Gastrocnemius medialis (tissue), 4 donors: ENCODE measurements around the gene ACTL10.

ENCODE experiments used
- POLR2A ChIP-seq, 2 donors: fragments of 450-650 bp; IDR thresholded peaks; one replicate each; pipeline ENCODE4 v1.6.1; 2017; ENCODE audit warnings: antibody characterized with exemption in 2 of 2, mild to moderate bottlenecking in 2 of 2, moderate library complexity in 2 of 2
- TF ChIP-seq, protein P1 (sequence below), 5 experiments: fragments of 450-650 bp in 3 of 5; fragments of 200-600 bp in 2 of 5; sonication (generic) in 2 of 5; IDR thresholded peaks in 4 of 5; conservative IDR thresholded peaks in 1 of 5; 1 replicate in 4 of 5; 2 replicates in 1 of 5; pipeline ENCODE4 v1.5.1; 2016 to 2019; ENCODE audit warnings: antibody characterized with exemption in 5 of 5, mild to moderate bottlenecking in 3 of 5, moderate library complexity in 3 of 5

DNA sequence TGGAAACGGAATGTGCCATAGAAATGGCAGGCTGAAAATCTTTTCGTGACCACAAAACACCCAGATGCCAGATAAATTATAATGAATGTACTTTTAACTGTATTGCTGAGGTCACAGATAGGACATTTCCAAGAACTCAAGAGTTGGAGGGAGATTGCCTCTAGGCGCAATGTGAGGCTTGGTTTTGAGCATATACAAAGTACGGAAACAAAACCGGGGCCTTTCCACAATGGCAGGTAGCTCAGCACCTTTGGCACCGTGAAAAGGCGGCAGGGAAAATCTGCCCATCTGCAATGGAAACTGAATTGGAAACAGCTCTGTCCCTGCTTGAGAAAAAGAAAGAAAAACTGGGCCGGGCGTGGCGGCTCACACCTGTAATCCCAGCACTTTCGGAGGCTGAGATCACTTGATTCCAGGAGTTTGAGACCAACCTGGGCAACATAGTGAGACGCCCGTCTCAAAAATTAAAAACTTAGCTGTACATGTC, 15.1 kb upstream of the ACTL10 start:
- TF ChIP-seq, protein P1, sequence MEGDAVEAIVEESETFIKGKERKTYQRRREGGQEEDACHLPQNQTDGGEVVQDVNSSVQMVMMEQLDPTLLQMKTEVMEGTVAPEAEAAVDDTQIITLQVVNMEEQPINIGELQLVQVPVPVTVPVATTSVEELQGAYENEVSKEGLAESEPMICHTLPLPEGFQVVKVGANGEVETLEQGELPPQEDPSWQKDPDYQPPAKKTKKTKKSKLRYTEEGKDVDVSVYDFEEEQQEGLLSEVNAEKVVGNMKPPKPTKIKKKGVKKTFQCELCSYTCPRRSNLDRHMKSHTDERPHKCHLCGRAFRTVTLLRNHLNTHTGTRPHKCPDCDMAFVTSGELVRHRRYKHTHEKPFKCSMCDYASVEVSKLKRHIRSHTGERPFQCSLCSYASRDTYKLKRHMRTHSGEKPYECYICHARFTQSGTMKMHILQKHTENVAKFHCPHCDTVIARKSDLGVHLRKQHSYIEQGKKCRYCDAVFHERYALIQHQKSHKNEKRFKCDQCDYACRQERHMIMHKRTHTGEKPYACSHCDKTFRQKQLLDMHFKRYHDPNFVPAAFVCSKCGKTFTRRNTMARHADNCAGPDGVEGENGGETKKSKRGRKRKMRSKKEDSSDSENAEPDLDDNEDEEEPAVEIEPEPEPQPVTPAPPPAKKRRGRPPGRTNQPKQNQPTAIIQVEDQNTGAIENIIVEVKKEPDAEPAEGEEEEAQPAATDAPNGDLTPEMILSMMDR (IDR thresholded peaks at IDR 0.05 in 4 of 5, conservative IDR thresholded peaks at IDR 0.05 in 1 of 5), result no peak
- TF ChIP-seq POLR2A (IDR thresholded peaks at IDR 0.05), result no peak
